ENCODE results near the gene DLGAP3.

DLGAP3 gene
- total RNA-seq: 1.7 to 2.2 (median 2.2) reads per million in 3 donors

- Histone ChIP-seq H3K4me1 (ENCODE audit: control insufficient read depth, insufficient read depth, low read length, poor library complexity, severe bottlenecking) (peaks cover 7% of the 10 kb centered on the region), H3K4me3 (ENCODE audit: insufficient read depth, low read depth, low read length, poor library complexity, severe bottlenecking) (peak within 1 kb of the TSS; percentile 47), H3K36me3 (ENCODE audit: control insufficient read depth, insufficient read depth, low read length) (no peaks in the 10 kb centered on the region), H3K27ac (ENCODE audit: insufficient read depth, low read length, poor library complexity, severe bottlenecking) (no peak within 1 kb of the TSS), H3K27me3 (replicated peaks; ENCODE audit: control insufficient read depth, insufficient read depth, low read length, poor library complexity, severe bottlenecking) (peaks cover 27% of the 10 kb centered on the region), H3K9me3 (ENCODE audit: control insufficient read depth, low read length) (no peaks in the 10 kb centered on the region)
- no peak for DNase-seq
These were observed at the start of gene DLGAP3 for GRCh38 chr1:34929497-34929852. Gene DLGAP3, minus strand, starts transcription at chr1:34929650. Its CDS starts 24,267 bp downstream, at chr1:34905383.

GRCh38 chr1:34978921-34979320, 49.5 kb upstream of the DLGAP3 start:
- Histone ChIP-seq H3K9me3 (ENCODE audit: control insufficient read depth, low read length) (no peaks in the 10 kb centered on the region), H3K4me3 (ENCODE audit: insufficient read depth, low read depth, low read length, poor library complexity, severe bottlenecking) (no peak overlapping the region), H3K27me3 (replicated peaks; ENCODE audit: control insufficient read depth, insufficient read depth, low read length, poor library complexity, severe bottlenecking) (no peaks in the 10 kb centered on the region), H3K36me3 (ENCODE audit: control insufficient read depth, insufficient read depth, low read length) (peaks cover 9% of the 10 kb centered on the region), H3K4me1 (ENCODE audit: control insufficient read depth, insufficient read depth, low read length, poor library complexity, severe bottlenecking) (peaks cover 9% of the 10 kb centered on the region), H3K27ac (ENCODE audit: insufficient read depth, low read length, poor library complexity, severe bottlenecking) (no peak overlapping the region)
- no peak for DNase-seq

- Histone ChIP-seq H3K4me3 (ENCODE audit: insufficient read depth, low read depth, low read length, poor library complexity, severe bottlenecking) (no peak overlapping the region), H3K27me3 (replicated peaks; ENCODE audit: control insufficient read depth, insufficient read depth, low read length, poor library complexity, severe bottlenecking) (no peaks in the 10 kb centered on the region), H3K9me3 (ENCODE audit: control insufficient read depth, low read length) (no peaks in the 10 kb centered on the region), H3K27ac (ENCODE audit: insufficient read depth, low read length, poor library complexity, severe bottlenecking) (no peak overlapping the region), H3K36me3 (ENCODE audit: control insufficient read depth, insufficient read depth, low read length) (peaks cover 9% of the 10 kb centered on the region), H3K4me1 (ENCODE audit: control insufficient read depth, insufficient read depth, low read length, poor library complexity, severe bottlenecking) (peaks cover 3% of the 10 kb centered on the region)
- DNase-seq: no peak
These were observed 48.4 kb upstream of the DLGAP3 start for GRCh38 chr1:34977858-34978257.

GRCh38 chr1:34977210-34977471, 47.7 kb upstream of the DLGAP3 start:
- Histone ChIP-seq H3K36me3 (ENCODE audit: control insufficient read depth, insufficient read depth, low read length) (peaks cover 8% of the 10 kb centered on the region), H3K4me1 (ENCODE audit: control insufficient read depth, insufficient read depth, low read length, poor library complexity, severe bottlenecking) (no peaks in the 10 kb centered on the region), H3K4me3 (ENCODE audit: insufficient read depth, low read depth, low read length, poor library complexity, severe bottlenecking) (no peak overlapping the region), H3K27ac (ENCODE audit: insufficient read depth, low read length, poor library complexity, severe bottlenecking) (no peak overlapping the region), H3K9me3 (ENCODE audit: control insufficient read depth, low read length) (no peaks in the 10 kb centered on the region), H3K27me3 (replicated peaks; ENCODE audit: control insufficient read depth, insufficient read depth, low read length, poor library complexity, severe bottlenecking) (no peaks in the 10 kb centered on the region)
- no peak for DNase-seq

GRCh38 chr1:34976384-34977209, 47.1 kb upstream of the DLGAP3 start:
- Histone ChIP-seq H3K36me3 (ENCODE audit: control insufficient read depth, insufficient read depth, low read length) (peaks cover 4% of the 10 kb centered on the region), H3K27ac (ENCODE audit: insufficient read depth, low read length, poor library complexity, severe bottlenecking) (no peak overlapping the region), H3K4me1 (ENCODE audit: control insufficient read depth, insufficient read depth, low read length, poor library complexity, severe bottlenecking) (no peaks in the 10 kb centered on the region), H3K9me3 (ENCODE audit: control insufficient read depth, low read length) (no peaks in the 10 kb centered on the region), H3K27me3 (replicated peaks; ENCODE audit: control insufficient read depth, insufficient read depth, low read length, poor library complexity, severe bottlenecking) (no peaks in the 10 kb centered on the region), H3K4me3 (ENCODE audit: insufficient read depth, low read depth, low read length, poor library complexity, severe bottlenecking) (no peak overlapping the region)
- no peak for DNase-seq

GRCh38 chr1:34975771-34976170, 46.3 kb upstream of the DLGAP3 start:
- no peak for DNase-seq
- no peaks in the 10 kb centered on the region for H3K27me3 ChIP-seq (replicated peaks; ENCODE audit: control insufficient read depth, insufficient read depth, low read length, poor library complexity, severe bottlenecking)
- H3K9me3 ChIP-seq (ENCODE audit: control insufficient read depth, low read length): no peaks in the 10 kb centered on the region

GRCh38 chr1:34975338-34975737, 45.9 kb upstream of the DLGAP3 start:
- Histone ChIP-seq H3K27me3 (replicated peaks; ENCODE audit: control insufficient read depth, insufficient read depth, low read length, poor library complexity, severe bottlenecking) (no peaks in the 10 kb centered on the region), H3K36me3 (ENCODE audit: control insufficient read depth, insufficient read depth, low read length) (peaks cover 4% of the 10 kb centered on the region), H3K4me3 (ENCODE audit: insufficient read depth, low read depth, low read length, poor library complexity, severe bottlenecking) (no peak overlapping the region), H3K4me1 (ENCODE audit: control insufficient read depth, insufficient read depth, low read length, poor library complexity, severe bottlenecking) (peaks cover under 1% of the 10 kb centered on the region), H3K27ac (ENCODE audit: insufficient read depth, low read length, poor library complexity, severe bottlenecking) (no peak overlapping the region), H3K9me3 (ENCODE audit: control insufficient read depth, low read length) (no peaks in the 10 kb centered on the region)
- DNase-seq: no peak

More at GRCh38 chr1:34975771-34976170, 46.3 kb upstream of the DLGAP3 start:
- Histone ChIP-seq H3K4me1 (ENCODE audit: control insufficient read depth, insufficient read depth, low read length, poor library complexity, severe bottlenecking) (no peaks in the 10 kb centered on the region), H3K27ac (ENCODE audit: insufficient read depth, low read length, poor library complexity, severe bottlenecking) (no peak overlapping the region), H3K4me3 (ENCODE audit: insufficient read depth, low read depth, low read length, poor library complexity, severe bottlenecking) (no peak overlapping the region), H3K36me3 (ENCODE audit: control insufficient read depth, insufficient read depth, low read length) (peaks cover 4% of the 10 kb centered on the region)

GRCh38 chr1:34974626-34975025, 45.2 kb upstream of the DLGAP3 start:
- DNase-seq: no peak
- Histone ChIP-seq H3K27ac (ENCODE audit: insufficient read depth, low read length, poor library complexity, severe bottlenecking) (no peak overlapping the region), H3K4me3 (ENCODE audit: insufficient read depth, low read depth, low read length, poor library complexity, severe bottlenecking) (no peak overlapping the region)

GRCh38 chr1:34973326-34973725, 43.9 kb upstream of the DLGAP3 start:
- Histone ChIP-seq H3K4me1 (ENCODE audit: control insufficient read depth, insufficient read depth, low read length, poor library complexity, severe bottlenecking) (peaks cover 9% of the 10 kb centered on the region), H3K9me3 (ENCODE audit: control insufficient read depth, low read length) (no peaks in the 10 kb centered on the region), H3K27me3 (replicated peaks; ENCODE audit: control insufficient read depth, insufficient read depth, low read length, poor library complexity, severe bottlenecking) (no peaks in the 10 kb centered on the region), H3K4me3 (ENCODE audit: insufficient read depth, low read depth, low read length, poor library complexity, severe bottlenecking) (no peak overlapping the region), H3K36me3 (ENCODE audit: control insufficient read depth, insufficient read depth, low read length) (peaks cover 4% of the 10 kb centered on the region), H3K27ac (ENCODE audit: insufficient read depth, low read length, poor library complexity, severe bottlenecking) (no peak overlapping the region)
- DNase-seq: no peak

More at GRCh38 chr1:34974626-34975025, 45.2 kb upstream of the DLGAP3 start:
- H3K27me3 ChIP-seq (replicated peaks; ENCODE audit: control insufficient read depth, insufficient read depth, low read length, poor library complexity, severe bottlenecking): no peaks in the 10 kb centered on the region
- H3K36me3 ChIP-seq (ENCODE audit: control insufficient read depth, insufficient read depth, low read length): peaks cover 4% of the 10 kb centered on the region
- H3K4me1 ChIP-seq (ENCODE audit: control insufficient read depth, insufficient read depth, low read length, poor library complexity, severe bottlenecking): peaks cover 4% of the 10 kb centered on the region
- H3K9me3 ChIP-seq (ENCODE audit: control insufficient read depth, low read length): no peaks in the 10 kb centered on the region

- no peak overlapping the region for H3K27ac ChIP-seq (ENCODE audit: insufficient read depth, low read length, poor library complexity, severe bottlenecking)
- no peak for DNase-seq
- H3K4me1 ChIP-seq (ENCODE audit: control insufficient read depth, insufficient read depth, low read length, poor library complexity, severe bottlenecking): peaks cover 9% of the 10 kb centered on the region
- H3K36me3 ChIP-seq (ENCODE audit: control insufficient read depth, insufficient read depth, low read length): no peaks in the 10 kb centered on the region
- H3K4me3 ChIP-seq (ENCODE audit: insufficient read depth, low read depth, low read length, poor library complexity, severe bottlenecking): no peak overlapping the region
- no peaks in the 10 kb centered on the region for H3K9me3 ChIP-seq (ENCODE audit: control insufficient read depth, low read length)
- H3K27me3 ChIP-seq (replicated peaks; ENCODE audit: control insufficient read depth, insufficient read depth, low read length, poor library complexity, severe bottlenecking): no peaks in the 10 kb centered on the region
These were observed 41.4 kb upstream of the DLGAP3 start for GRCh38 chr1:34970829-34971228.

Data from effector memory CD4-positive, alpha-beta T cell (primary cell).